GM23248 (cell line): Measurements from ENCODE around the gene WNT10A.

Experiments
- EZH2 ChIP-seq: fragments of 200-600 bp; sonication (generic); IDR thresholded peaks from 2 replicates; pipeline ENCODE4 v1.6.1; 2018; ENCODE audit warnings: antibody characterized with exemption, mild to moderate bottlenecking; ENCODE audit not compliant: insufficient read depth, poor library complexity, severe bottlenecking
- EZH2phosphoT487 ChIP-seq: fragments of 200-600 bp; sonication (generic); IDR thresholded peaks from 2 replicates; pipeline ENCODE4 v1.6.1; 2018; ENCODE audit warnings: antibody characterized with exemption, moderate library complexity, mild to moderate bottlenecking, low read depth; ENCODE audit not compliant: insufficient read depth

- TF ChIP-seq EZH2phosphoT487 = no peak
- TF ChIP-seq EZH2 = no peak
Measured at GRCh38 chr2:218832081-218832480, 48.6 kb upstream of the WNT10A start.
